NB4 (cell line): ENCODE measurements around the gene RPGRIP1L.

ENCODE experiments used
- CTCF ChIP-seq: IDR thresholded peaks from one replicate; pipeline ENCODE4 v1.5.1; 2012; ENCODE audit warnings: low read depth, low read length
- MYC ChIP-seq: IDR thresholded peaks from 2 replicates; pipeline ENCODE4 v1.6.1; 2011; ENCODE audit warnings: low read depth, low read length
- POLR2A ChIP-seq: IDR thresholded peaks from 2 replicates; pipeline ENCODE4 v1.6.1; 2011; ENCODE audit warnings: mild to moderate bottlenecking; ENCODE audit not compliant: insufficient read length; ENCODE audit errors: extremely low read depth

- TF ChIP-seq CTCF (no peak), POLR2A (no peak), MYC (no peak)
Measured at GRCh38 chr16:53711390-53711789, 7.7 kb upstream of the RPGRIP1L start.
